Left renal cortex interstitium (tissue), 4 donors: ENCODE results near the gene AUTS2. TPM values are rescaled to one million over a fixed set of nuclear protein-coding genes. Genes with fewer than 3 reads are reported as not detected.
A peak's percentile ranks its signal among the peaks of the same experiment; 100 is the strongest.

Experiments used
- DNase-seq, 4 donors: peaks; one replicate each; pipeline ENCODE4 v3.0.0-alpha.2; 2013; ENCODE audit warnings: low read depth in 4 of 4, low spot score in 2 of 4, missing footprints in 1 of 4
- polyA plus RNA-seq, 4 donors: library from polyadenylated mRNA; unstranded; fragments of 120-200 nt; gene quantifications; one replicate each; pipeline ENCODE4 v1.2.1, GENCODE V29; 2013; ENCODE audit not compliant: insufficient read length in 4 of 4

AUTS2 gene
- polyA plus RNA-seq, 4 donors: 56.5 to 144 (median 82.8) TPM

- DNase-seq: no peak
Measured at GRCh38 chr7:70040970-70041766, 442.9 kb downstream of the AUTS2 start.

DNA sequence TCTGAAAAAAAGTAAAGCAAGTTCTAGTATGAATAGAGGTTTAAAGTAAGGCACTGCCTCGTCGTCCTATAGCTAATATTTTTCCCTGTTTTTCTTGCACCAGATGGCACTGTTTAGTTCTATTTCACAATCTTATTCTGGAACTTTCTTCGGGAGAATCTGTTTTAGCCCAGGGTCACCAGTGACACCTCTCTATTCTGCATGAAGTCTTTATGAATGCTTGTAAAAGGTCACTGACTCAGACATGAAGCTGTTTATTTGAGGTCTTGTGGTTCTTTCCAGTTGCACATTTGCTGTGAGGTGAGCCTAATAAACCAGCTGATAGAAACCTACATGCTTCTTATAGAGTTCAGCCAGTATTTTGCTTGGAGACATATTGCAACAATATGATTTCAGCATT lies 444.3 kb downstream of the AUTS2 start:
- no peak for DNase-seq

GRCh38 chr7:70043015-70043538 lies 444.8 kb downstream of the AUTS2 start:
- DNase-seq: no peak

GRCh38 chr7:70044064-70044463 lies 445.8 kb downstream of the AUTS2 start:
- peak in 1 of 4 donors; percentile 71 for DNase-seq

GRCh38 chr7:70044525-70044924 lies 446.2 kb downstream of the AUTS2 start:
- DNase-seq: no peak

- no peak for DNase-seq
Measured at GRCh38 chr7:70044981-70045380, 446.7 kb downstream of the AUTS2 start.

DNA sequence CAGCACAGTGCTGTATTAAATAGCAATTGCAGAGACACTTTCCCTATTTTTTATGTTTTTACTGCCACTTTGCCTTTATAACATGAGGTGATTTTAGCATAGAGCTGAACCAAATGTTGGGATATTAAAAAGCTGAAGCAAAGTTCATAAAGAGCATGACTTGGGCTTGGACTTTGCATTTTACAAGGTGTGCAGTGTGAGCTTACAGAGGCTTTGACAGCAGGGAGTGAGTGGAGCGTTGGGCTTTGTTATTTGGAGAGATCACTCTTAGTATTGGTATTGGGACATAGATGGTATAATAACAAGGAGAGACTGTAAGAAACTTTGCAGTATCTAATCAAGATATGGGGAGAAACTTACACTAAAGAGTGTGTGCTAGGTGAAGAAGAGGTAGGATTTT lies 449.1 kb downstream of the AUTS2 start:
- DNase-seq: no peak

GRCh38 chr7:70047891-70048448 lies 449.7 kb downstream of the AUTS2 start:
- DNase-seq: no peak

GRCh38 chr7:70051726-70052125 lies 453.5 kb downstream of the AUTS2 start:
- DNase-seq: no peak

DNA sequence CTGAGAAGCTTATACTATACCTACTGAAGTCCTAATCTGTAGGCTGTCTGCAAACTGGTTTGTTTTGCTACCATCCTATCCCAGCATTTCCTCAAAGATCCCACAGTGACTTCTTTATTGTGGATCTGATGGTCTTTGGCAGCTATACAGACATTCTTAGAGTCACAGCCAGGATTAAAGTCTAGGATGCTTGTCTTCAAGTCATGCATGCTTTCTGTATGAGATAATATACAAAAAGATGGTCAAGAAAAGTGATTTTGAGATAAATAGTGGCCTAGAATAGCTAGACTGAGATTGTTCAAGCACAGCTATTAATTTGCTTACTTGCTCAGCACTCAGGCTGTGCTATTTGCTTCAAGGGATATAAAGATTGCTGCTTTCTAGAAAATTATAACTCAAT lies 454.4 kb downstream of the AUTS2 start:
- no peak for DNase-seq

DNA sequence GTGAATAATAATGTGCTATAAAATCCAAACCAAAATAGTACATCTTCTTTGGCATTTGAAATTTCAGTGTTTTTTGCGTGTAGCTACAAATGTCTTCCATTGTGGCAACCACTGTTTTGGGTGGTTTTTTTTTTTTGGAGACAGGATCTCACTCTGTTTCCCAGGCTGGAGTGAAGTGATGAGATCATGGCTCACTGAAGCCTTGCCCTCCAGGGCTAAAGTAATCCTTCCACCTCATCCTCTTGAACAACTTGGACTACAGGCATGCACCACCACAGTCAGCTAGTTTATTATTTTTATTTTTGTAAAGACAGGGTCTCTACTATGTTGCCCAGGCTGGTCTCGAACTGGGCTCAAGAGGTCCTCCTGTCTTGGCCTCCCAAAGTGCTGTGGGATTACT lies 455.1 kb downstream of the AUTS2 start:
- DNase-seq: no peak

DNA sequence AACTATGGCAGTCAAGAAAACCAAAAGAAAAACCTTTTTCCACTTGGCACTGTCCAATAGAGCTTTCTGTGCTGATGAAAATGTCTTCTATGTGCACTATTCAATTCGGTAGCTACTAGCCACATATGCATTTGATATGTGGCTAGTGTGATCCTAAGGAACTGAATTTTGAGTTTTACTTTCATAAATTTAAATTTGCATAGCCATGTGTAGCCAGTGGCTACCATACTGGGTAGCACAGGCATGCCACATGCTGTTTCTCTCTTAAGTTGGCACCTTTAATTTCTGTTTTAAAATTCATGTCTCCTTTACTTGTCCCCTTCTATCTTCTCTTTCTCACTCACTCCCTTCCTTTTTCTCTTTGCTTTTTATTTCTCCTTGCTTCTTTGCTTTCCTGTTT lies 455.7 kb downstream of the AUTS2 start:
- no peak for DNase-seq

- DNase-seq: no peak
Measured at GRCh38 chr7:70056363-70056762, 458.1 kb downstream of the AUTS2 start.

DNA sequence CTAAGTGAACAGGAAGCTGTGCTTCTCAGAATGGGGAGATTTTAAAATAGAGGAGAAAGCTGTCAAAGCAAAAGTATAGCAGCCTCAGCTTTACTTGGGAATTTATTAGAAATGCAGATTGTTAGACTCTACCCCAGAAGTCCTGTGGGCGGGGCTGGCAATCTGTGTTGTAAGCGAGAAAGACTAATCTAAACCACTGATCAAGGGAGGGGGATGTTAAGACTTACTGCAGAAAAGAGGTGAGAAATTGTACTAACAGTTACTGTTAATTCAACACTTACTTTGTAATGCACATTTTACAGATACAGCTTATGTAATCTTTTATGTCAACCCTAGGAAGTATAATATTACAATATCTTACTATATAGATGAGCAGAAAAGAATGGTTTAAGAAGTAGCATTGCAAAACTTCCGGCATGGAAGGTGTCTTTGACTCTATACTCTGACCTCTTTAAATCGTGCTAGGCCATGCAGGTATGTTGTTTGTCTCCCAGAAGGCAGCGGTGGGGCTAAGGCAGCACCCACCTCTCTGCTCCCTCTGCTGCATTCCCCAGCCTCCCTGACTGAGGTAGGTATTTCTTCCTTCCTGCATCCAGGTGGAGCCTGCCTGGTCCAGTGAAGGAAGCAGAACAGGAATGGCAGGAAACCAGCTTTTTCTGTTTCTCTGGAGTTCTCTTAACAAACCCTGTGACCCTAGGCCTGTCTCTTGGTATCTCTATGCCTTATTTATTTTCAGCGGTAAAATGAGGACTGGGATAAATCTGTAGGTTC lies 462.2 kb downstream of the AUTS2 start:
- no peak for DNase-seq

- no peak for DNase-seq
Measured at GRCh38 chr7:70063371-70063770, 465.1 kb downstream of the AUTS2 start.

DNA sequence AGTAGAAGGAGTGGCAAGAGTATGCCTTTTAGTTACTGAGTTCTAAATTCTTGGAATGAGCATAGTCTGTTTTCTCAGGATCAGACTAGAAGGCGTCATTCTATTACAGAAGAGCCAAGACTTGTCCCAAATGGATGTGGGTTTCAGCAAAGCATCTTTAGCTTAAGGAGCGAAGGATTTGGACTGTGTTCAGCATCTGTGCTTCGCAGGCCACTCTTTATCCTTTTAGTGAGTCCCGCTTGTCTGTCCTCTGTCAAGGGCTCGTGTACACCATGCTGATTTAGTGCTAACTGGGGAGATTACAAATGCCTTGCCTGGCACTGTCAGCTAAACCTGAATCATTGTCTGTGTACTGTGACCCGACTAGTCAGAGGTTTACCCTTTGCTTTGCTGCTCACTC lies 465.7 kb downstream of the AUTS2 start:
- DNase-seq: no peak

GRCh38 chr7:70066844-70067243 lies 468.6 kb downstream of the AUTS2 start:
- no peak for DNase-seq

GRCh38 chr7:70068531-70068930 lies 470.3 kb downstream of the AUTS2 start:
- DNase-seq: no peak

GRCh38 chr7:70069977-70070376 lies 471.7 kb downstream of the AUTS2 start:
- DNase-seq: no peak

DNA sequence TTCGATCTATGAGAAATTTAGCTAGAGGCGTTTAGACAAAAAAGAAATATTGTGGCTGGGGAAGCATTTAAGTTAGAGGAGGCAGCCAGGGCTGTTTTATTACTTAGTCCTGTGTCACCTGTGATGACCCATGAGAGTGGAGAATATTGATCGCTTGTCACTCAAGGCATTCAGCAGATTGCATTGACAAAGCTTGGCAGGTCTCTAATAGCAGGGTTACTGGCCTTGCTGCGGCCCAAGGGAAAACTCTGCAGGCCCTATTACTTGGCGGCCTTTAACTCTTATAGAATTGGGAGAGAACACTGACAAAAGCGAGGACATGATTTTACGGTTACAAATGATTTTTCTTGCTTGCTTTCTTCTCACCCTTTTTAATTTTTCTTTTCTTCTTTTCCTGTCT lies 473.5 kb downstream of the AUTS2 start:
- DNase-seq: no peak

GRCh38 chr7:70072220-70072619 lies 473.9 kb downstream of the AUTS2 start:
- no peak for DNase-seq
